HUES6 (cell line): Measurements from ENCODE around the gene ZNF260.
A peak's percentile ranks its signal among the peaks of the same experiment; 100 is the strongest.

ENCODE experiments used
- H3K27ac ChIP-seq: 2 replicates; pipeline ENCODE4 v1.7.0; 2013; ENCODE audit warnings: low read depth, mild to moderate bottlenecking, low read length, inconsistent platforms
- H3K27me3 ChIP-seq: 2 replicates; pipeline ENCODE4 v1.6.1; 2013; ENCODE audit warnings: low read length; ENCODE audit not compliant: control insufficient read depth, insufficient read depth
- H3K36me3 ChIP-seq: 2 replicates; pipeline ENCODE4 v1.6.1; 2013; ENCODE audit warnings: low read length; ENCODE audit not compliant: control insufficient read depth, insufficient read depth
- H3K4me1 ChIP-seq: 2 replicates; pipeline ENCODE4 v1.6.1; 2013; ENCODE audit warnings: low read length; ENCODE audit not compliant: control insufficient read depth, insufficient read depth
- H3K4me3 ChIP-seq: 2 replicates; pipeline ENCODE4 v1.5.1; 2013; ENCODE audit warnings: low read depth, low read length
- H3K9ac ChIP-seq: one replicate; pipeline ENCODE4 v1.6.1; 2013; ENCODE audit warnings: mild to moderate bottlenecking, low read length
- H3K9me3 ChIP-seq: 2 replicates; pipeline ENCODE4 v1.6.1; 2013; ENCODE audit warnings: low read depth, low read length; ENCODE audit not compliant: control insufficient read depth, insufficient read depth

ZNF260 gene

DNA sequence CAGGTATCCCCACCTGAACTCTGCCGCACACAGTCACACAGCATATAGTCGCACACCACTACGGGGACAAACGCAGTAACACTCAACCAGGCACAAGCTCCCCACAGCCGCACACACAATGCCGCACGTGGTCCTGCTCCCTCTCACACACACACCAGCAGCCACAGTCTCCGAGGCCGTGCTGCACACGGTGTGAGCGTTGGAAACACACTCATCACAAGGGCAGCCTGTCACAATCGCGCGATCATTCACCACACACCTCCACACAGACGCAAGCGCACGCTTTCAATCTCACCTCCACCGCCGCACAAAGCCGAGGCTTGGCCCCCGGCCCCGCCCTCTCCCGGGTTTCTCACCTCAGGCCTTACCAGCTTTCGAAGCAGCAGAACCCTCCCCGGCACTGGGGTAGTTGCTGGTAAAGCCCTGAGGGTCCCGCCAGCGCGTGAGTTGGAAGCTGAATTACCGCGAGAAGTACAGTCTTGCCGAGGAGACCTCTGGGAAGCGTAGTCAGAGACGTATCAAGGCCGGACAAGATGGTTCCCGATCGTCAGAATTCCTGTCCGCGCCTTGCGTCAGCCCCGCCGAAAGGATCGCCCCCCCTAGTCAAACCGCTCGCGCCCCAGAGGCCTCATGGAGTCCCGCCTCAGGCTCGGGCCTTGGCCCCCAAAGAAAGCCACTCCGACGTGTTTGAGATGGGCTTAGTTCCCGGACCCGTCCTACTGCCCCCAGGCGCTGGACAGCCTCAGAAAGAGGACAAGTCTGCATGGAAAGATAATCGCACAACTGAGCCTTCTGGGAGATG is 38.8 kb downstream of the ZNF260 start, which contains the start of gene ZNF566:
ZNF566 (minus strand) TSS at position 444 of the 802 bp plus-strand sequence. CDS start 13,004 bp downstream, outside the sequence.
- no peaks in the 10 kb centered on the region for H3K27me3 ChIP-seq
- peak within 1 kb of the TSS; percentile 99 for H3K9ac ChIP-seq
- no peaks in the 10 kb centered on the region for H3K4me1 ChIP-seq
- H3K36me3 ChIP-seq = 0 out of 2 replicates have a peak, but pooled peaks cover 3% of the 10 kb centered on the region
- H3K9me3 ChIP-seq = peaks cover 11% of the 10 kb centered on the region
- H3K27ac ChIP-seq = peak within 1 kb of the TSS; percentile 98
- H3K4me3 ChIP-seq = peak within 1 kb of the TSS; percentile 98

DNA sequence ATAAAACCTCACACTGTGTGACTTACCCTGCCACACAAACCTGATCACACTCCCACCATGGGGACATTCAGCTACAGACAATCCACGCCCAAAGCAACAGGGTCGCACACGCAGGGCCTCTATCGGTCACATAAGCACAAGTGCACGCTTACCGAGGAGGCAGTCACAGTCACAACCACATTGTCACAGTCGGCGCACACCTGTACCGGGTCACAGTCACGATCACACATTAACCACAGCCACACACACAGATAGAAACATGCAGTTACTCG is 39.3 kb downstream of the ZNF260 start:
- Histone ChIP-seq H3K9ac (peak overlapping the region; percentile 99), H3K36me3 (0 out of 2 replicates have a peak, but pooled peaks cover 3% of the 10 kb centered on the region), H3K27ac (peak overlapping the region; percentile 98; the same call in 1 of the 2 replicates), H3K4me3 (peak overlapping the region; percentile 98), H3K27me3 (no peaks in the 10 kb centered on the region), H3K9me3 (peaks cover 11% of the 10 kb centered on the region), H3K4me1 (no peaks in the 10 kb centered on the region)

DNA sequence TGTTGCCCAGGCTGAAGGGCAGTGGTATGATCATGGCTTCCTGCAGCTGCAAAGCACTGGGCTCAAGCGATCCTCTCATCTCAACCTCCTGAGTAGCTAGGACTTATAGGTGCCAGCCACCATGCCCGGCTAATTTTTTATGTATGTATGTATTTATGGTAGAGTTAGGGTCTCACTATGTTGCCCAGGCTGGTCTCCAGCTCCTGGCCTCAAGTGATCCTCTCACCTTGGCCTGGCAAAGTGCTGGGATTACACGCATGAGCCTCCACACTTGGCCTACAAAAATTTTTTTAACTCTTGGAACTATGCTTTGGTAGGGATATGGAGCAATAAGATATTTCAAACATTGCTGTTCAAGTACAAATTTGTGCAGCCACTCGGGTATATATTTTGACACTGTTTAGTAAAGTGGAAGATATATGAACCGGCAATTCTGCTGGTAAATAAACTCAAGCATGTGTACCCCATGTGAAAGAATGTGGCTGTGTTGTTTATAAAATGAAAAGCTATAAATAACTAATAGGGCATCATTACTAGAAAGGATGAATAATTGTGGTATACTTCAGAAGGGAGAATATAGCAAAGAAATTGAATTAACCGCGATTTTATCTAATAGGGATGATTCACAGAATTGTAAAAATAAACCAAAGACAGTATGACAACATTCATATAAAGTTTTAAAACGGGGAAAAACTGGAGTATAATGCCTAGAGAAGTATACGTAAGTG is 39.8 kb downstream of the ZNF260 start:
- Histone ChIP-seq H3K4me3 (peak overlapping the region; percentile 98), H3K27ac (0 out of 2 replicates have a peak overlapping the region, but pooled peaks have one; percentile 98), H3K36me3 (0 out of 2 replicates have a peak, but pooled peaks cover 3% of the 10 kb centered on the region), H3K9me3 (peaks cover 11% of the 10 kb centered on the region), H3K9ac (peak overlapping the region; percentile 99), H3K27me3 (no peaks in the 10 kb centered on the region), H3K4me1 (no peaks in the 10 kb centered on the region)

DNA sequence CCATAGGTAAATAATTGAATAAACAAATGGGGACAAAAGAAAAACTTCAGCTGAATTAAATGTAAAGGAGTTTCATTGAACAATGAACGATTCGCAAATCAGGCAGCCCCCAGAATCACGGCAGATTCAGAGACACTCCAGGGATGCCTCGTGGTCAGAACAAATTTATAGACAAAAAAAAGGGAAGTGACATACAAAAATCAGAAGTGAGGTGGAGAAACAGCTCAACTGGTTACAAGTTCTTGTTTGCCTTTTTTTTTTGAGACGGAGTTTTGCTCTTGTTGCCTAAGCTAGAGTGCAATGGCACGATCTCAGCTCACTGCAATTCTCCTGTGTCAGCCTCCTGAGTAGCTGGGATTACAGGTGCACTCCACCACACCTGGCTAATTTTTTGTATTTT is 44.4 kb downstream of the ZNF260 start:
- Histone ChIP-seq H3K4me3 (no peak overlapping the region), H3K9me3 (peaks cover 7% of the 10 kb centered on the region; the same call in 1 of the 2 replicates), H3K27ac (no peak overlapping the region), H3K9ac (no peak overlapping the region), H3K36me3 (0 out of 2 replicates have a peak, but pooled peaks cover 3% of the 10 kb centered on the region), H3K4me1 (no peaks in the 10 kb centered on the region), H3K27me3 (no peaks in the 10 kb centered on the region)

DNA sequence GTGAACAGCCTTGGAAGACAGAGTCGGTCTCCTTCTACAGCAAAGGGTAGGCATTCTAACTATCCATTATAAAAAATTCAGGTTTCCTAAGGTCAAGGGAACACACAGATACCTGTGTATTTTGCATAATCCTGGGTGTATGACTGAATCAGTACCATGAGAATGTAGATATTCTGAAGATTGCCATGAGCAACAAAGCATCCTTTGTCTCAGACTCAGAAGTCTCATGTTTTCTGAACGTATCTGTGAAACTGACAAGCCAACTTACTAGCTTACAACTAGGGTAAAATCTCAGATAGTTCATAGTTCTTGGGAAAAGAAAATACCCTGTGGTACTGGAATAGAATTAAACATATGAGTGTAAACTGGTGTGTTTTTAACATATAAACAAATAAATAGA is 45.2 kb downstream of the ZNF260 start:
- H3K9me3 ChIP-seq = peaks cover 7% of the 10 kb centered on the region; the same call in 1 of the 2 replicates

More for the DNA sequence above, 45.2 kb downstream of the ZNF260 start:
- no peak overlapping the region for H3K27ac ChIP-seq
- no peaks in the 10 kb centered on the region for H3K27me3 ChIP-seq
- H3K36me3 ChIP-seq = 0 out of 2 replicates have a peak, but pooled peaks cover 3% of the 10 kb centered on the region
- no peak overlapping the region for H3K4me3 ChIP-seq
- no peaks in the 10 kb centered on the region for H3K4me1 ChIP-seq
- H3K9ac ChIP-seq = no peak overlapping the region
